Measurements from ENCODE around the gene COLEC12. TPM values are rescaled to one million over a fixed set of nuclear protein-coding genes. Genes with fewer than 3 reads are reported as not detected.

COLEC12 gene
- total RNA-seq, 3 donors from 2014 or later (not counting 1 experiment from before 2014, with no cell fraction given) = not detected

GRCh38 chr18:474416-474815 is 26.1 kb downstream of the COLEC12 start:
- 72% methylated on average over 4 of the region's 4 CpGs for WGBS (ENCODE audit: insufficient coverage)
- Histone ChIP-seq H3K27me3 (ENCODE audit: control insufficient read depth, insufficient read depth, low read length) (no peaks in the 10 kb centered on the region), H3K9me3 (ENCODE audit: control insufficient read depth, insufficient read depth, low read length) (no peaks in the 10 kb centered on the region), H3K27ac (ENCODE audit: low read length) (no peak overlapping the region), H3K4me3 (ENCODE audit: low read length) (no peak overlapping the region), H3K4me1 (ENCODE audit: control insufficient read depth, insufficient read depth, low read length) (no peaks in the 10 kb centered on the region), H3K36me3 (ENCODE audit: control insufficient read depth, insufficient read depth, low read length) (no peaks in the 10 kb centered on the region)
- no peak for TF ChIP-seq CTCF (IDR thresholded peaks at IDR 0.05)
- Mint-ChIP-seq H3K9me3 (no peaks in the 10 kb centered on the region), H3K27me3 (ENCODE audit: low read depth in 2 of 2) (no peaks in the 10 kb centered on the region), H3K27ac (no peak overlapping the region), H3K4me3 (no peak overlapping the region), H3K36me3 (no peaks in the 10 kb centered on the region), H3K4me1 (no peaks in the 10 kb centered on the region)
- intact Hi-C loops (cut with micrococcal nuclease) = no loop called here
- ATAC-seq (no peak), DNase-seq (no peak)

- no peak overlapping the region for H3K27ac ChIP-seq (ENCODE audit: low read length)
- intact Hi-C loops (cut with micrococcal nuclease) = no loop called here
- TF ChIP-seq CTCF (IDR thresholded peaks at IDR 0.05) = no peak
- H3K36me3 ChIP-seq (ENCODE audit: control insufficient read depth, insufficient read depth, low read length) = no peaks in the 10 kb centered on the region
- Mint-ChIP-seq H3K4me3 (no peak overlapping the region), H3K36me3 (no peaks in the 10 kb centered on the region), H3K9me3 (no peaks in the 10 kb centered on the region), H3K27ac (no peak overlapping the region), H3K4me1 (no peaks in the 10 kb centered on the region), H3K27me3 (ENCODE audit: low read depth in 2 of 2) (no peaks in the 10 kb centered on the region)
- WGBS (ENCODE audit: insufficient coverage) = 85% methylated on average over 1 of the region's 1 CpG
- ATAC-seq (no peak), DNase-seq (no peak)
- no peaks in the 10 kb centered on the region for H3K9me3 ChIP-seq (ENCODE audit: control insufficient read depth, insufficient read depth, low read length)
- H3K27me3 ChIP-seq (ENCODE audit: control insufficient read depth, insufficient read depth, low read length) = no peaks in the 10 kb centered on the region
- no peaks in the 10 kb centered on the region for H3K4me1 ChIP-seq (ENCODE audit: control insufficient read depth, insufficient read depth, low read length)
- no peak overlapping the region for H3K4me3 ChIP-seq (ENCODE audit: low read length)
These were observed 26.7 kb downstream of the COLEC12 start for GRCh38 chr18:473802-474201.

- Mint-ChIP-seq H3K4me1 (no peaks in the 10 kb centered on the region), H3K36me3 (no peaks in the 10 kb centered on the region), H3K4me3 (no peak overlapping the region), H3K27me3 (ENCODE audit: low read depth in 2 of 2) (peaks cover 3 to 9% of the 10 kb centered on the region in 2 donors), H3K9me3 (no peaks in the 10 kb centered on the region), H3K27ac (no peak overlapping the region)
- intact Hi-C loops (cut with micrococcal nuclease) = no loop called here
- H3K4me1 ChIP-seq (ENCODE audit: control insufficient read depth, insufficient read depth, low read length) = no peaks in the 10 kb centered on the region
- 89% methylated on average over 3 of the region's 3 CpGs for WGBS (ENCODE audit: insufficient coverage)
- no peak for TF ChIP-seq CTCF (IDR thresholded peaks at IDR 0.05)
- no peaks in the 10 kb centered on the region for H3K36me3 ChIP-seq (ENCODE audit: control insufficient read depth, insufficient read depth, low read length)
- H3K9me3 ChIP-seq (ENCODE audit: control insufficient read depth, insufficient read depth, low read length) = no peaks in the 10 kb centered on the region
- no peaks in the 10 kb centered on the region for H3K27me3 ChIP-seq (ENCODE audit: control insufficient read depth, insufficient read depth, low read length)
- DNase-seq = no peak
- no peak for ATAC-seq
- no peak overlapping the region for H3K27ac ChIP-seq (ENCODE audit: low read length)
- no peak overlapping the region for H3K4me3 ChIP-seq (ENCODE audit: low read length)
These were observed 28.8 kb downstream of the COLEC12 start for GRCh38 chr18:471716-472115.

- intact Hi-C loops (cut with micrococcal nuclease) = no loop called here
- no peaks in the 10 kb centered on the region for H3K27me3 ChIP-seq (ENCODE audit: control insufficient read depth, insufficient read depth, low read length)
- Mint-ChIP-seq H3K4me3 (no peak overlapping the region), H3K4me1 (no peaks in the 10 kb centered on the region), H3K36me3 (no peaks in the 10 kb centered on the region), H3K27me3 (ENCODE audit: low read depth in 2 of 2) (peaks cover 5 to 9% of the 10 kb centered on the region in 2 donors), H3K27ac (no peak overlapping the region), H3K9me3 (no peaks in the 10 kb centered on the region)
- no peak overlapping the region for H3K4me3 ChIP-seq (ENCODE audit: low read length)
- DNase-seq (no peak), ATAC-seq (no peak)
- H3K4me1 ChIP-seq (ENCODE audit: control insufficient read depth, insufficient read depth, low read length) = no peaks in the 10 kb centered on the region
- no peak overlapping the region for H3K27ac ChIP-seq (ENCODE audit: low read length)
- H3K9me3 ChIP-seq (ENCODE audit: control insufficient read depth, insufficient read depth, low read length) = no peaks in the 10 kb centered on the region
- 59% methylated on average over 4 of the region's 5 CpGs for WGBS (ENCODE audit: insufficient coverage)
- H3K36me3 ChIP-seq (ENCODE audit: control insufficient read depth, insufficient read depth, low read length) = no peaks in the 10 kb centered on the region
- no peak for TF ChIP-seq CTCF (IDR thresholded peaks at IDR 0.05)
These were observed 29.6 kb downstream of the COLEC12 start for GRCh38 chr18:470661-471501.
